HG02623 (cell line): Measurements from ENCODE around the gene BEND6.
"Not testable (repeated sequence)": the region's sequence is repeated elsewhere in the genome, so short reads cannot be mapped to it uniquely, and the experiment has no call there.

Experiments
- ATAC-seq: cut with Tn5 transposase; IDR thresholded peaks from one replicate; pipeline ENCODE4 v1.9.1; 2021; ENCODE audit warnings: moderate library complexity; ENCODE audit not compliant: unreplicated experiment

The BEND6 gene

DNA sequence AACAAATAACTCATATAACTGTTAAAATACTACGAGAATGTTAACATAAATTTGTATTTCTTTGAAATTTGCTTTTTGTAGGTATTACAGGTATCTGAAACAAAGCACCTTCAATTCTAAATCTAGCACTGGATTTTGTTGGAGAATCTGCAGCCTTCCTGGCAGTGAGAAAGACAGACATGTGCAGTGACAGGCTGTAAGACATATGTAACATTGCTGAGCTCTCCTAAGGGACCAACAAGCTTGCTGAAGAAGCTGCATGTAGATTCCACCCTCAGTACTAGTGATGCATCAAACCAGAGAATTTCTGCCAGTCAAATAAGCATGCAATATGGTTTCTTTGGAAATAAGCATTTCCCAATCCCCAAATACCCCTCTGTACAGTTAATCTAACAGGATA is 71.1 kb downstream of the BEND6 start:
- no peak for ATAC-seq

DNA sequence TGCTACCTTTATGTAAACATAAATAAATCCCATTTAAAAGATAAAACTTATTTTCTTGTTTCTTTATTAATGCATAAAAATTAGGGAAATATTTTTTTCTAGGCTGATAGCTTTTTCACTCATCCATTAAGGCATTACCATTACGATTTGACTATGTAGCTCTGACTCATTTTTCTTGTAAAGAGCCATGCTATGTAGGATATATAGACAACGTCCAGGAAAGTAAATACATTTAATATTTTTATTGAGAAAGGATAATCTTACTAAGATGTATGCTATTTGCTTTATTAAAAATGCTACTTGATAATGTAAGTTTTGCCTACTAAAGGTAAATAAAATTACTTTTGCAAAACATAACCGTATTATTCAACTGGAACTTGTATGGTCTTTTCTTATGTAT is 72.4 kb downstream of the BEND6 start:
- ATAC-seq: no peak

DNA sequence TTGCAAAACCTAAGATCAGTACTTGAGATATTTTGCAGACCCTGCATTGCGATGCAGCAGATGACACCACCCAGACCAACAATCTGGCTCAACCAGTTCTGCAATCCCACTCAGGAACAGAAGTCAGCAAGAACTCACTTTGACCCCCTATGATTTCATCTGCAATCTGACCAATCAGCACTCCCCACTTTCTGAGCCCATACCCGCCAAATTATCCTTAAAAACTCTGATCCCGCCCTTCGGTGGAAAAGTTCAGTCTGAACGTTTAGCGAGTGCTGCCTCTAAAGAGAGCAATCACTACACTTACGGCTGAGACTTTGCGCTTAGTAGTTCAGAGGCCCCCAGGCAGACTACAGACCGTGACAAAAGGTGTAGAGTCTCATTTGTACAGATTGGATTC is 74.3 kb downstream of the BEND6 start:
- ATAC-seq: no peak

DNA sequence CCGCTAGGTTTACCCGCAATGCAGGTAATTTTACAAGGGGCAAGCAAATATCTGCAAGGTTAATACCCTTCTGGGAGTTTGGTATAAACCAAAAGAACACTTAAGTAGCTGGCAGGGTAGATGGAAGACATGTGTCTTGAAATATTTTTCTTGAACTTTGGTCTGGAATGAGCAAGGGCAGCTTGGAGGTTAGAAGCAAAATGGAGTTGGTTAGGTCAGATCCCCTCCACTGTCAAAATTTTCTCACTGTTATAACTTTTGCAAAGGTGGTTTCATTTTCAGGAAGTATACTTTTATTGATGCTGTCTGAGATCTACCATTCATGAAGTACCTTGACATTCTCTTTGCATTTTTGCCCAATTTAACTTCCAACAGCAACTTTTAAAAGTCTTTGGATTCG is 78.3 kb downstream of the BEND6 start:
- no peak for ATAC-seq

DNA sequence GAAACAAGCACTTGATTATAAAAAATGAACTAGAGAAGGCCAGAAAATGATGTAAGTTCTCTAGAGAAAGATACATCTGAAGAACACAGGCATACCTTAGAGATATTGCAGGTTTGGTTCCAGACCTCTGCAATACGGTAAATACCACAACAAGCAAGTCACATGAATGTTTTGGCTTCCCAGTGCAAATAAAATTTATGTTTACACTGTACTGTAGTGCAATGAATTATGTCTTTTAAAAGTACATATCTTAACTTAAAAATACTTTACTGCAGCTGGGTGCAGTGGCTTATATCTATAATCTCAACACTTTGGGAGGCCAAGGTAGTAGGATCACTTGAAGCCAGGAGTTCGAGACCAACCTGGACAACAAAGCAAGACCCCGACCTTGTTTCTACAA is 80.6 kb downstream of the BEND6 start:
- no peak for ATAC-seq

DNA sequence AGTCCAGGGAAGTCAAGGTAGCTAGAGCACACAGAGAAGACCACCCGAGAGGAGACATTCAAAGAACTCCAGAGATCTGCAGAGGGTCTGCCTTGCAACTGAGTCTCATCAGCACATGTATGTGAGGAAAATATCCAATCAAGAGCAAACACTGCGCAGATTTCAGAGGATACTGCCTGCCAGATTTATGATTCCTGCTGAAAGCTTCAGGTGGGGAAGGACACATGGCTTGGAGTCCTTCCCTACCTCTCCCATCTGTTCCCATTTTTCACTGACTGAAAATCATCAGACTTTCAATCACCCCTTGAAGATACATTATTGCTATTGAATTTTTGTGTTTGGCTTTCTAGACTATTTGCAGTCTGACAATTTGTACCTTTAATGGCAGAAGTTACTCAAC is 84.0 kb downstream of the BEND6 start:
- ATAC-seq: no peak

DNA sequence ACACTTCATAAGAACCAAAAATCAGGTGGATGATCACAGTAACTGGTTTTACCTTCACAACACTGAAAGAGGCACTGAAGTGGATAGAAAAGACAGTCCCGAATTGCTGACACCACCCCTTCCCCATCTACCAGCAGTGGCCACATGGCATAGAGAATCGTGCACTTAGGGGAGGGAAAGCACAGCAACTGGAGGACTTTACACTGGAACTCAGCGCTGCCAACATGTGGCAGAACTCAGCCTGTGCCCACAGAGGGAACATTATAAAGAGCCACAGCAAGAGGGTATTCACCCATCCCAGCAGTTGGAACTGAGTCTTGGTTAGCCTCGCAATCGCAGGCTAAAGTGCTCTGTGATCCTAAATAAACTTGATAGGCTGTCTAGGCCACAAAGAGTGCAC is 85.1 kb downstream of the BEND6 start:
- ATAC-seq: no peak

DNA sequence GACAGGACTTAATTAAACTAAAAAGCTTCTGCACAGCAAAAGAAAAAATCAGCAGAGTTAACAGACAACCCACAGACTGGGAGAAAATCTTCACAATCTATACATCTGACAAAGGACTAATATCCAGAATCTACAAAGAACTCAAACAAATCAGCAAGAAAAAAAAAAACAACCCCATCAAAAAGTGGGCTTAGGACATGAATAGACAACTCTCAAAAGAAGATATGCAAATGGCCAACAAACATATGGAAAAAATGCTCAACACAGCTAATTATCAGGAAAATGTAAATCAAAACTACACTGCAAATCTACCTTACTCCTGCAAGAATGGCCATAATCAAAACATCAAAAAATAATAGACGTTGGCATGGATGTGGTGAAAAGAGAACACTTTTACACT is 89.2 kb downstream of the BEND6 start:
- ATAC-seq: not testable (repeated sequence)

DNA sequence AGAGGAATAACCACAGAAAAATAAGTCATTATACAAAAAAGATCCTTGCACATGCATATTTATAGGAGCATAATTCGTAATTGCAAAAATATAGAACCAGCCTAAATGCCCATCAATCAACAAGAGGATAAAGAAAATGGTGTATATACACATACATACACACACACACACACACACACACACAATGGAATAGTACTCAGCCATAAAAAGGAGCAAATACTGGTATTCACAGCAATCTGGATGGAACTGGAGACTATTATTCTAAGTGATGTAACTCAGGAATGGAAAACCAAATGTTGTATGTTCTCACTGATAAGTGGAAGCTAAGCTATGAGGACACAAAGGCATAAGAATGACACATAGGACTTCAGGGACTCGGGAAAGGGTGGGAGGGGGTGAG is 89.7 kb downstream of the BEND6 start:
- no peak for ATAC-seq

DNA sequence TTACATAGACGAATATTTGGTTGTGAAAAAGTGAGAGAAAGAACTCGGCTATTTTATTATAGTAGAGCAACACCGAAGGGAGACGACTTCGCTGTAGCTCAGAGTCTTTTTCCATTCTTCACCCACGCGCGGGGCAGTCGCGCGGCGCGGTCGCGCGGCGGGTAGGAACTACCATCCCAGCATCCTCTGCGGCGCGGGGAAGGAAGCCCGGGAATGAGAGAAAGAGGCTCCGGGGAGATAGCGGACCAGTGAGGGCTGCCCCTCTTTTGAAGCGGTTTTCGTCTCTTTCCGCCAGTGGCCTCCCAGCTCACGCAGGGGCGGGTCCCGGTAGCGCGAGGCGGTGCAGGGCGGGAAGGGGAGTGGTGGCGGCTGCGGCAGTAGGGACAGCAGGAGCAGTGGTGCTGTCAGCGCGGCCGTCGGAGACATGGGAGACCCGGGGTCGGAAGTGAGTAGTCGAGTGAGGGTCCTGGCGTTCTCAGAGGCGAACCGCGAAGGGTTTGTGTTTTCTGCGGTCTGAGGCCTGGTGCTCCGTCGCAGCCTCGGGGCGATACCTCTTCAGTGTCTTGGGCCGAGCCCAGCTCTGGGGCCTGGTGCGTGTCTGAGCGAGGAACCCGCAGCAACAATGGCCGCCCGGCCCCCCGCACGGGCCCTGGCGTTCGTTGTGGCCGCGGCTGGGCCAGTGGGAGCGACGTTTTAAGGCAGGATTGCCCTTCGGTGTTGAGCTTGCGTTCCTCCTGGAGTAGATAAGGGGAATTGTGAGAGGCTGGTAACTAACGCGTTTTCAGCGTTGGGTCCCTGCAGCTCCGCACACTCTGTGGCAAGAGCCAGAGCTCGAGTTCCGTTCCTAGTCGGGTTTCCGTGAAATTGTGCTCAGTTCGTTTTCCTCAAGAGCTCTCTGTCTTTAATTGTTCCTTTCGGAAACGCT is 91.7 kb downstream of the BEND6 start, which contains the start of gene KIAA1586:
Gene KIAA1586, plus strand, starts transcription at position 362 of the 925 bp plus-strand sequence. Its CDS starts 63 bp downstream, at position 425.
- peak; percentile 95 for ATAC-seq

DNA sequence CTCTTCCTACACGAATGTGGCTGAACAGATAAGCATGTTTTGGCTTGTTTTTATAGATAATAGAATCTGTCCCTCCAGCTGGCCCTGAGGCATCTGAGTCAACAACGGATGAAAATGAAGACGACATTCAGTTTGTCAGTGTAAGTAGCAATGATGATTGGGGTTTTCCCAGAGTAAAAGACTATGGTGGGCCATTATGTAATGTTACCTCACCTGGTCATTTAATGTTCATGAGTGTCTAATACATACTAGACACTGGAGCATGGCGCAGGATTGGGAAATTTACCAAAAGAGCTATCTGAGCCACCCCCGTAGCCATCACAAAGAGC is 92.3 kb downstream of the BEND6 start:
- ATAC-seq: peak; percentile 19

DNA sequence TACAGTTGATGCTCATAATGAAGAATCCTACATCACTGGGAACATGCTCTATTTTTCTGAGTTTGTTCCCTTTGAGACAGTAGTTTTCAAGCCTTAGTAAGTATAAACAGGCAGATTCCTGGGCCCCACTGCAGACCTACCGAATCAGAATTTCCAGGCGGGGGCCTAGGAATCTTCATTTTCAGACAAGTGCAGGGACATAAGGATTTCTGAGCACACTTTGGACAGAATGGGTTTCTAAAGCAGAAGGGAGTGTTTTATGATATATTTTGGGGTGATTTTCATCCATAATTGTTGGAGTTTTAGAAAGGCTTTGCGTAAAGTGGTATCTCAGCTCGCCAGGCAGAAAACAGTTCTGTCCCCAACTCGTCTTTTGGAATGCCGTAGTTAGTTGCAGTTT is 93.0 kb downstream of the BEND6 start:
- ATAC-seq: not testable (repeated sequence)

DNA sequence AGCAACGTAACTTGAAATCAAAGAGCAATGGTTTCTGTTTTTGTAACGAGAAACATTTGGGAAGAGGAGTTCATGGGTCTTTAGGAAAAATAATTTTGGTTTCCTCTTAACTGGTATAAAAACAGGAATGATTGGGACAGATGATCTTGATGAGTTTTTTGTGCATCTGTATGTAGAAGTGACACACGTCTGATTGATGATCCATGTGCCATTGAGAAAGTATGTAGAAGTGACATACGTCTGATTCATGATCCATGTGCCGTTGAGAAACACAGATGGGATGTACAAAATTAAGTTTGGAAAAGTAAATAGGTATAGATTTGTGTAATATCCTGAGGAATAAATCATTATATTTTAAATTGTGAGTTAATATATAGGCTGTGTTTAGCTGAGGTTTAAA is 93.7 kb downstream of the BEND6 start:
- no peak for ATAC-seq

DNA sequence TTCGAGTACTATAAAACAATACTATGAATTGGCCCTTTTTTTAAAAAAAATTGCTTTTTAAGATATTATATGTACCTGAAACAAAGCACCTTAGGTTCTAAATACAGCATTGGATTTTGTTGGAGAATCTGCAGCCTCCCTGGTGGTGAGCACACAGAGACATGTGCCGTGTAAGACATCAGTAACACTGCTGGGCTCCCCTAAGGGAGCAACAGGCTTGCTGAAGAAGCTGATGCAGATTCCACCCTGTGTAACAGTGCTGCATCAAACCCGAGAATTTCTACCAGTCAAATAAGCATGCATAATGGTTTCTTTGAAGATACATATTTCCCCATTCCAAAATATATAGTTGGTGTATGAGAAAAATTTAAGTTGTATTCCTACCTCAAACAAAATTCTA is 108.9 kb downstream of the BEND6 start:
- ATAC-seq: no peak

DNA sequence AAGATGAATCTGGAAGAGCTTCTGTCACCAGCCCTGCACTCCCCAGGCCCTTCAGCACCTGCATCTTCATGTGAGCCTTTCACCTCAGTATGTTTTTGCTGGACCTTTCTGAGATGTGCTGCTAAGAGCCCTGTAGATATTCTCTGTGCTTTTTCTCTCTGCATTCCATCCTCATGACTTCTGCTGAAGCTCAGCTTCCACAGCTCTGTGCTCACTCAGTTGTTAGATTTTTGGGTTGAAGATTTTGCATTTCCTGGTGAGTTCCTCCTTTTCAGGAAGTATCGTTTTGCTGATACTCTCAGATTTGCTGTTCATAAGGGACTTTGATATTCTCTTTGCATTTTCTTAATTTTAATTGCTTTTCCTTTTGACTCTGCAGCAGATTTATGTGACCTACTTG is 109.9 kb downstream of the BEND6 start:
- ATAC-seq: no peak

DNA sequence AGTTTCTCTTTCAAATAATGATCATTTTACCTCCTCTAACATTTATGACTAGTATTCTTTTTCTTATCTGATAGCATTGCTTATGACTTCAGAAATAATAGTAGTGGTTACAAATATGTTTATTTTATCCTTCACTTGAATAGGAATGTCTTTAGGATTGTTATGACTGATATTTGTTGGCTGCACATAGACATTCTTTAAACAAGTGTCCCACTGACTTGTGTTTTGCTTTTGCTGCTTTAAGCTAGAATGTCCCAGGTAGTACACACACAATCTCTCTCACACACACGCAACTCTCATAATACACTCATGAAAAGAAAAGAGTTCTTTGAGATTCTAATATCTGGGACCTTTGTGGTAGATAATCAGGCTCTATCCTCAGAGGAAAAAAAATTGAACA is 113.2 kb downstream of the BEND6 start:
- no peak for ATAC-seq

DNA sequence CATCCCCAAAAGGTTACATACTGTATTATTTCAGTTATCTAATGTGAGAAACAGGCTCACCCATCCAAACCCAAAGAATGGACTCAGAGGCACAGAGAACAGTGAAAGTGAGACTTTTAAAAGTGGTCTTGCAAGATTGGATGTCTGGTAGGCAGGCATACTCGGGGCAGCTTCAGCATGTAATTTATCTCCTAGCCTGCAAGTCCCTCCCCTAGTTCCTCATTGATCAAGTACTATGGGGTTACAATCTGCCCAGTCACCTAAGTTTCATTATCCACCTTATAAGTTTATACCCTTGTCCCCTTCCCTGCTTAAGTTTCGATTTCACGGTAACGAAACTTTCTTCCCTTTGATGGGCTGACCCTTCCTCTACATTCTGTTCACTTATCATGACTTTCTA is 114.3 kb downstream of the BEND6 start:
- ATAC-seq: no peak

DNA sequence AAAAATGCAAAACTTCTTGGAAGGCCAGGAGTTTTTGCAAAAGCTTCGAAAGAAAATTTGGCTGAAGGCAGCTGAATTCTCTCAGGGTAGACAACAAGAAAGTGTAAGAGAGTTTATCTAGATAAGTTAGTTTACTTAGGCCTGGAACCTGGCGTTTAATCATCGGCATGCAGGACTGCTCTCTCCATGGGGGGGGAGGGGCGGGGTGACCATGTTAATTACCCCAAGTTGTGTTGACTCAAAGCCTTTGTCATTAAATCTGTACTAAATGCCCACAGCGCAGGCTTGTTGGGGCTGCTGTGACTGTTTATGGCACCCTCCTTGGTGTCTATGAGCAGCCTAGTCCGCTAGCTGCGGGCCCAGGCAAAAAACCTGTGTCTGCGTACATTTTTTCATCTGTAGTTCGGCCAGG is 115.0 kb downstream of the BEND6 start:
- ATAC-seq: no peak

DNA sequence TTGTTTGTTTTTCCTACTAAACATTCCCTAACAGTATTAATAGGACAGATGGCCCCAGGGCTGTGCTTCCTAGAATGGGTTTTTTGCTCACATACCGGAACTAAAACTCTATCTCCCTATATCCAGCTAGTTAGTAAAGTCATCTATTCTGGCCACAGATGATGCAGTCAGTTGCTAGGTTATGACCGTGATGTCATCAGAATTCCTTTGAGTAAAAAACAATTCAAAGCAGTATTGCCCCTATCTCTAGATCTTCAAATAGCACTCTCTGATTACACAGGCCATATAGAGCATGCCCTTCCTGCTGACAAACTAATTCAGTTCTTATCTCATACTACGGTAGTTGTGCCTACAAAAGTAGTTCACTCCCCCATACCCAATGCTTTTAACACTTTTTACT is 117.2 kb downstream of the BEND6 start:
- ATAC-seq: no peak

DNA sequence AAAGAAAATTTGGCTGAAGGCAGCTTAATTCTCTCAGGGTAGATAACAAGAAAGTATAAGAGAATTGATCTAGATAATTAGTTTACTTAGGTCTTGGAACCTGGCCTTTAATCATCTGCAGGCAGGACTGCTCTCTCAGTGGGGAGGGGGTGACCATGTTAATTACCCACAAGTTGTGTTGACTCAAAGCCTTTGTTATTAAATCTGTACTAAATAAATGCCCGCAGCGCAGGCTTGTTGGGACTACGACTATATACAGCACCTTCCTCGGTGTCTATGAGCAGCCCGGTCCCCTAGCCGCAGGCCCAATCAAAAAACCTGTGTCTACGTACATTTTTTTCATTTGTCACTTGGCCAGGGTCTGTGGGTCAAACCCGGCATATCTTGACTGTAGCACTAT is 119.5 kb downstream of the BEND6 start:
- ATAC-seq: no peak

DNA sequence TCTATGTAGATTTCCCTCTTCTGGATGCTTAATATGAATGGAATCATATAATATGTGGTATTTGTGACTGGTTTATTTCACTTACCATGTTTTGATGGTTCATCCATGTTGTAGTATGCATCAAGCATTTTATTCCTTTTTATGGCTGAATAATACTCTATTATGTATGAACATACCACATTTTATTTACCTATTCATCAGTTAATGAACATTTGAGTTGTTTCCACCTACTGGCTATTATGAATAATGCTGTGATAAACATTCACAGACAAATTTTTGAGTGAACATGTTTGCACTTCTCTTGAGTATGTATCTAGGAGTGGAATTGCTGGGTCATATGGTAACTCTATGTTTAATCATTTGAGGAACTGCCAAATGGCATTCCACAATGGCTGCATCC is 120.2 kb downstream of the BEND6 start:
- ATAC-seq: no peak
